Retinal pigment epithelial cell (primary cell): ENCODE measurements around the gene NMRK2.
A peak's percentile ranks its signal among the peaks of the same experiment; 100 is the strongest.
"Not testable (repeated sequence)": the region's sequence is repeated elsewhere in the genome, so short reads cannot be mapped to it uniquely, and the experiment has no call there.

Experiments used
- DNase-seq: peaks from one replicate; pipeline ENCODE4 v3.0.0-alpha.2; 2010; ENCODE audit warnings: low read depth
- H3K4me3 ChIP-seq: 2 replicates; pipeline ENCODE4 v1.5.1; 2011; ENCODE audit warnings: mild to moderate bottlenecking, low read length, control low read depth, moderate library complexity
- CTCF ChIP-seq: conservative IDR thresholded peaks from 2 replicates; pipeline ENCODE4 v1.5.1; 2011; ENCODE audit warnings: low read depth, low read length, control low read depth, inconsistent platforms

NMRK2 gene

GRCh38 chr19:3959766-3960131, 26.9 kb downstream of the NMRK2 start:
- no peak for TF ChIP-seq CTCF
- no peak overlapping the region for H3K4me3 ChIP-seq
- no peak for DNase-seq

- TF ChIP-seq CTCF = no peak
- no peak overlapping the region for H3K4me3 ChIP-seq
- DNase-seq = no peak
Measured at GRCh38 chr19:3961007-3961406, 28.1 kb downstream of the NMRK2 start.

GRCh38 chr19:3963458-3964255, 30.8 kb downstream of the NMRK2 start:
- no peak for TF ChIP-seq CTCF
- DNase-seq = no peak
- no peak overlapping the region for H3K4me3 ChIP-seq

GRCh38 chr19:3964256-3965194, 31.7 kb downstream of the NMRK2 start:
- no peak overlapping the region for H3K4me3 ChIP-seq
- DNase-seq = no peak
- no peak for TF ChIP-seq CTCF

- no peak for TF ChIP-seq CTCF
- DNase-seq = no peak
Measured at GRCh38 chr19:3966051-3967017, 33.5 kb downstream of the NMRK2 start.

GRCh38 chr19:3967983-3968382, 35.1 kb downstream of the NMRK2 start:
- peak overlapping the region; percentile 25 for H3K4me3 ChIP-seq
- not testable (repeated sequence) for DNase-seq

More at GRCh38 chr19:3966051-3967017, 33.5 kb downstream of the NMRK2 start:
- H3K4me3 ChIP-seq = no peak overlapping the region
